A673 (cell line): ENCODE results near the gene RPL36A.

ENCODE experiments used
- EZH2 ChIP-seq: fragments of 200-600 bp; sonication (generic); IDR thresholded peaks from 2 replicates; pipeline ENCODE4 v1.6.1; 2017; ENCODE audit warnings: borderline replicate concordance, low read depth, mild to moderate bottlenecking, mixed read lengths, antibody characterized with exemption, low read length; ENCODE audit not compliant: poor library complexity, severe bottlenecking
- TF ChIP-seq, protein P1 (sequence below): fragments of 300-800, 200-600 bp; sonication (generic); conservative IDR thresholded peaks from 2 replicates; pipeline ENCODE4 v1.5.1; 2017; ENCODE audit warnings: low read depth, mild to moderate bottlenecking, antibody characterized with exemption, low read length, moderate library complexity, mixed read lengths

DNA sequence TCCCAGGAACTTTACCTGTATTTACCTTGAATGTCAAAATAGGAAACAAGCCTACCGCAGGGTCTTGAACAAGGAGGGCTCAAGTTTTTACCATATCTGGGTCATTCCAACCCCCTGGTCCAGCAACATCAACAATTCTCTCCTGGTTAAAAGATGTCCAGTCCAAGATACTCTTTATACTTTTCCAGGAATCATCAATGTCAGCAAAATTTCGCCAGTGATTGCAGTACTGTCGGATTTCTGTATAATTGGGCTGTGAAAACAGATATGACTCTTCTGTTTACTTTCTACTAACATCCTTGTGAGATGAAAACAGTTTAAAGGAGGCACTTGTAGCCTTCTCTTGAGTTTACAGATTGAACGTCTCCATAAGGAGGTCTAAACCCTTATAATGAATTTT, 7.9 kb downstream of the RPL36A start:
- TF ChIP-seq, protein P1, sequence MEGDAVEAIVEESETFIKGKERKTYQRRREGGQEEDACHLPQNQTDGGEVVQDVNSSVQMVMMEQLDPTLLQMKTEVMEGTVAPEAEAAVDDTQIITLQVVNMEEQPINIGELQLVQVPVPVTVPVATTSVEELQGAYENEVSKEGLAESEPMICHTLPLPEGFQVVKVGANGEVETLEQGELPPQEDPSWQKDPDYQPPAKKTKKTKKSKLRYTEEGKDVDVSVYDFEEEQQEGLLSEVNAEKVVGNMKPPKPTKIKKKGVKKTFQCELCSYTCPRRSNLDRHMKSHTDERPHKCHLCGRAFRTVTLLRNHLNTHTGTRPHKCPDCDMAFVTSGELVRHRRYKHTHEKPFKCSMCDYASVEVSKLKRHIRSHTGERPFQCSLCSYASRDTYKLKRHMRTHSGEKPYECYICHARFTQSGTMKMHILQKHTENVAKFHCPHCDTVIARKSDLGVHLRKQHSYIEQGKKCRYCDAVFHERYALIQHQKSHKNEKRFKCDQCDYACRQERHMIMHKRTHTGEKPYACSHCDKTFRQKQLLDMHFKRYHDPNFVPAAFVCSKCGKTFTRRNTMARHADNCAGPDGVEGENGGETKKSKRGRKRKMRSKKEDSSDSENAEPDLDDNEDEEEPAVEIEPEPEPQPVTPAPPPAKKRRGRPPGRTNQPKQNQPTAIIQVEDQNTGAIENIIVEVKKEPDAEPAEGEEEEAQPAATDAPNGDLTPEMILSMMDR = no peak
- no peak for TF ChIP-seq EZH2
